RKO (cell line): ENCODE data around the gene SKP1.
A peak's percentile ranks its signal among the peaks of the same experiment; 100 is the strongest.
"Not testable (repeated sequence)": the region's sequence is repeated elsewhere in the genome, so short reads cannot be mapped to it uniquely, and the experiment has no call there.

Experiments used
- DNase-seq: peaks from one replicate; pipeline ENCODE4 v3.0.0-alpha.2; 2016; ENCODE audit warnings: low spot score

The SKP1 gene

DNA sequence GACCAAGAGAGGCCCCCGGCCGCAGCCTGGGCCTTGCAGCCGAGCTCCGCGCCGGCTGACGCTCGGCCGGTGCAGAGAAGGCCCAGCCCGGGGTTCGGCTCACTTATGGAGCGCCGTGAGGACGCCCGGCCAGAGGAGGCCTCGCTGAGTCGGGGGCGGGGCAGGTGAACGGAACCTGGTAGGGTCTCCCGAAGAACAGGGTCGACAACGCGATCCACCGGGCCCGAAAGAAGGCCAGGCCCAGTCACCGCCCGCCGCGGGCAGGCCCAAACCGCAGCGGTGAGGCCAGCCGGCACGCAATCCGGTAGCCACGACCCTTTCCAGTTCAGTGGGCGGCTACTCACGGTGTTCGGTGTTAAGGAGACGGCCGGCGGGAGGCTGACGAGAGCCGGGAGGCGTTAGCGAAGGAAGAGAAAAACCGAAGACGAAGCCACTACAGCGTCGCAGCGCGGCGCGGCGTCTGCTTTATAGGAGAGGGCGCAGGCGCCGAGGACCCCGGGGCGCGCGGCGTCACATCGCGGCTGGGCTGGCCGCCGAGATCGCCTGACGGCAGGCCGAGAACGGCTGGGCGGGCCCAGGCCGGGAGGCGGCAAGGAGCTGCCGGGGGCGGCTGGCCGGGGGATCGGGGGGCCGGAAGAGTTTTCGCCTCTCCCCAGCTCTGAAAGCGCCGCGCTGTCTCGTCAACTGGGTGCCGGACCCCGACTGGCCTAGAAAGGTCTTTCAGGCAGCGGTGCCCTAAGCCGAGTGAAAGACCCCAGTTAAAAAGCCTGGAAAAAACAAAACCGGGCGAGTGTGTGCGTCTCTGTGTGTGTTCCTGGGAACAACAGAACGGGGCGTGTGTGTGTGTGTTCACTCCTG lies at the start of gene SKP1:
Gene SKP1, minus strand, starts transcription at position 440 of the 858 bp plus-strand sequence. CDS start 2,928 bp downstream, outside the sequence.
- peak; percentile 85 for DNase-seq

- peak; percentile 98 for DNase-seq
These were observed 49.2 kb upstream of the SKP1 start, which contains the start of gene PPP2CA for GRCh38 chr5:134225780-134226440. PPP2CA (minus strand) TSS chr5:134226073; CDS start chr5:134225861, 212 bp downstream.

DNA sequence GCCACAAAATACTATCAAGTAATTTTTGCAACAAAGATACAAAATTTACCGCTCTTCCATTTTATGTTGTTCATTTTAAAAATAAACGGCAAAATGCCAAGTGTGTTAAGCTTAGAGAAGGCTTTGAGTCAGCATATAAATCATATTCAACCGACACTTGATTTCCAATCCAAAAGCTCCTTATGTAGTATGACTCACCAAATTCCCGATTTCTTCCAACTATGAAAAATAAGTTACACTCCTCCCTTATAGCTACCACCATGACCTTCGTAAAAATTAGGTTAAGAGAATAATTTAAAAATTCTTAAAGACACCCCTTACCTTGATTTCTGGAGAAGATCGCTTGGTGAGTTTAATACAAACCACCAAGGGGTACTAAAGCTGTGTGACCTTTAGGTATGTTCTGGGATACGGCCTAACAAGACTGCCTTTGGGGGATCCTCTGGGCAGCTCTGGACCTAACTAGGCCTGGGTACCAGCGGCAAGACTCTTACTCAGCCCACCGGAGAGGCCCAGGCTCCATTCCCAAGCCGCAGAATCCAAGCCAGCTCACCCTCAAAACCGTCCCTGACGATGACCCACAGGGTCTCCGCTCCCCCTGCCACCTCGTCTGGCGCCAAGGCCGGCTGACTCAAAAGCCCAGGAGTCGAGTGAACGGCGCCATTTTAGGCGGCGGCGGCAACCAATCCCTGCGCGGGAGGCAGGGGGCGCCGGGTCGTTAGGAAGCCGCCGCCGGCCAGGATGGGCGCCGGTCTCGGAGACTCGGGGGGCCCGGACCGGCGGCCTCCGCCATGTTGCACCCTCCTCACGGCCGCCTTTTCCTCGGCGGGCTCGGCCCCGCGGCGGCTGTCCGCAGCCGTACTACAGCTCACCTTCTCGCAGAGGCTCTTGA lies 48.4 kb upstream of the SKP1 start:
- DNase-seq: peak; percentile 98

DNA sequence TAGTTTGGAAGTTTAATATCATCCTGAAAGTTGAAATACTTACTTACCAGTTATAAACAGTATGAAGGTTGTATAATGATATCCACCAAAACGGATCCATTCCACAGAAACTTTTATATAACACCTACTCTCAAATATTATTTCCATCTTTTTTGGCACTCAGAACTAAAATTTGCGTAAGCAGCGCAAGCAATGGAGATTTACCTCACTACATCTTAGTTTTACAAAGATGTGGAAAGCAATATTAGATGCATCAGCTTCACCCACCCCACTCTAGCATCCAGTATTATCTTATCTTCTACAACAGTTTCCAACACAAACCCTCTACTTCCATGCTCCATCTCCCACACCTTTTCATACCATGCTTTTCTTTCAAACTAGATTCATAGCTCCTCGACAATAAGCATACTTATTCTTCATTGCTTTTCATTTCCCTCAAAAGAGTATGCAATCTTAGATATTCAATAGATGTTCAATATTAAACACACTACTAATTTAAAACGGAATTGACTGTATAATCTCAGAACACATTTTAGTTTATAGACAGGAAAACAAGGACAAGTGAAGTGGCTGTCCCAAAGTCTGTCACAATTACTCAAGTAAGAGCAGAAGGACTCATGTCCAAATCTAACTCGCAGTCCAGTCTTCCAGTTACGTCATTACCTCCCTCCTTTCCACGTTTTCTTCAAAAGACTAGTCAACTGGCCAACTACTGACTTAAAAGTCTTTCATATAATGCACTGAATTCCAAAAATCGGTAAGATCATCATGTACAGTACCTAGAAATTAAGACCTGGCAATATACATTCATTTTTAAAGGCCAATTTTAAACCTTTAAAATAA lies 46.9 kb upstream of the SKP1 start:
- peak; percentile 79 for DNase-seq

DNA sequence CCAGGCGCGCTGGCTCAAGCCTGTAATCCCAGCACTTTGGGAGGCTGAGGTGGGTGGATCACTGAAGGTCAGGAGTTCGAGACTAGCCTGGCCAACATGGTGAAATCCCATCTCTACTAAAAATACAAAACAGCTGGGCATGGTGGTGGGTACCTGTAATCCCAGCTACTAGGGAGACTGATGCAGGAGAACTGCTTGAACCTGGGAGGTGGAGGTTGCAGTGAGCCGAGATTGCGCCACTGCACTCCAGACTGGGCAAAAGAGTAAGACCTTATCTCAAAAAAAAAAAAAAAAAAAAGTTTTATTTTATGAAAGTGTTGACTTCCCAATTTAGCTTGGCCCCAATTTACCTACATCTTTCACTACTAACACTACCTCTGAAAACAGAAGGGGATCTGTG lies 44.9 kb upstream of the SKP1 start:
- not testable (repeated sequence) for DNase-seq

GRCh38 chr5:134215757-134216156 lies 39.0 kb upstream of the SKP1 start:
- no peak for DNase-seq

GRCh38 chr5:134211263-134212031 lies 34.7 kb upstream of the SKP1 start:
- DNase-seq: not testable (repeated sequence)

DNA sequence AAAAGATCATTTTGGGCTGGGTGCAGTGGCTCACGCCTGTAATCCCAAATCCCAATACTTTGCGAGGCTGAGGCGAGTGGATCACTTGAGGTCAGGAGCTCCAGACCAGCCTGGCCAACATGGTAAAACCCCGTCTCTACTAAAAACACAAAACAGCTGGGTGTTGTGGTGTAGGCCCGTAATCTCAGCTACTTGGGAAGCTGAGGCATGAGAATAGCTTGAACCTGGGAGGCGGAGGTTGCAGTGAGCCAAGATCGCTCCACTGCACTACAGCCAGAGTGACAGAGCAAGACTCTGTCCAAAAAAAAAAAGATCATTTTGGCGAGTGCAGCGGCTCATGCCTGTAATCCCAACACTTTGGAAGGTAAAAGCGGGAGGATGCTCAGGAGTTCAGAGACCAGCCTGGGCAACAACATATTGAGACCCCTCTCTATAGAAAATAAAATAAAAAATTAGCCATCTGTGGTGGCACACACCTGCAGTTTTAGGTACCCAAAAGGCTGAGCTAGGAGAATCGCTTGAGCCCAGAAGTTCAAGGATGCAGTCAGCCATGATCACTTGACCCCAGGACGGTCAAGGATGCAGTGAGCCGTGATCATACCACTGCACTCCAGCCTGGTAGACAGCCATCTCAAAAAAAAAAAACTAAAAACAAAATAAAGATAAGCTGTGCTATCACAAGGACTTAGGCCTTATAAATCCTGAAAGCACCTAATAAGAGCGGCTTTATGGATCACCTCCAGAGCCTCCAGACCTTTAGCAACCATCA lies 32.9 kb upstream of the SKP1 start:
- DNase-seq: no peak

DNA sequence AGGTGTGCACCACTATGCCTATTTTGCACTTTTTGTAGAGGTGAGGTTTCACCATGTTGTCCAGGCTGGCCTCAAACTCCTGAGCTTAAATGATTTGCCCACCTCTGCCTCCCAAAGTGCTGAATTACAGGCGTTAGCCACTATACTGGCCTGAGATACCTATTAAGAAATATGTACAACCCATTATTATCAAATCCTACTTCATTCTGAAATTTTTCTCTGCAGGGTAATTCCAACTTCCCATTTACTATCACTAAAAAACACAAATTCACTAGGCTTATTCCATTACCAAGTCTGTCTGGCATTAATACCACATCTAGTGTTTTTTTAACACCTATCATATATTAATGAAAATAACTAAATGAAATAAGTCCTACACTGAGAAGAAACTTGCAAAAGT lies 30.9 kb upstream of the SKP1 start:
- no peak for DNase-seq

GRCh38 chr5:134206627-134207160 lies 29.9 kb upstream of the SKP1 start:
- DNase-seq: no peak

- no peak for DNase-seq
These were observed 27.8 kb upstream of the SKP1 start for GRCh38 chr5:134204575-134204974.

DNA sequence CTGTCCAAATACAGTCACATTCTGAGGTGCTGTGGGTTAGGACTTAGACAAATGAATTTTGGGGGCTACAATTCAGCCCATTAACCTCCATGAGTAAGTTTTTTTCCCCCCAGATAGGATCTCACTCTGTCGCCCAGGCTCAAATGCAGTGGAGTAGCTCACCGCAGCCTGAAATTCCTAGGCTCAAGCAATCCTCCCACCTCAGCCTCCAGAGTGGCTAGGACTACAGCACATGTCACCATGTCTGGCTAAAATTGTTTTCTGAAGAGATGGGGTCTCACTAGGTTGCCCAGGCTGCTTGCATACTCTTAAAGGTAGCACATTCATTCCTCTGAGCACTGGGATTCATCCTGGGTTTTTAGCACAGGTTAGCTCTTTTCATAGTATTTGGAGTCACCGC lies 26.9 kb upstream of the SKP1 start:
- no peak for DNase-seq

DNA sequence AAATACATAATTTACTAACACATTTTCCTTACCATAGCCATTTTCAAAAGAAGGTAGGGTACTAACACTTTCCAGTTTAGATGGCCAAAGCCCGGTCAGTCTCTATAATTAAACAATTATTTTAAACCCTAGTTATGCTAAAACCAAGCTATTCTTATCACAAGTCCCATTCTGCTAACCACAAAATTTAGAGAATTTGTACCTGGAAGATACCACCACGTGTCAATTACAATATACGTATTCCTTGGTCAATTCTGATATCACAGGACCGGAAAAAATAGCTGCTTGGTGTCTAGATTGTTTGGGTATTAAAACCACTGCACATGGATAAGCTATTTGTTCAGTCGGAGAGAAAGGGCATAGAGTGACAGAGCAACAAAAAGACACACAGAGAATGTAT lies 18.9 kb upstream of the SKP1 start:
- DNase-seq: no peak

DNA sequence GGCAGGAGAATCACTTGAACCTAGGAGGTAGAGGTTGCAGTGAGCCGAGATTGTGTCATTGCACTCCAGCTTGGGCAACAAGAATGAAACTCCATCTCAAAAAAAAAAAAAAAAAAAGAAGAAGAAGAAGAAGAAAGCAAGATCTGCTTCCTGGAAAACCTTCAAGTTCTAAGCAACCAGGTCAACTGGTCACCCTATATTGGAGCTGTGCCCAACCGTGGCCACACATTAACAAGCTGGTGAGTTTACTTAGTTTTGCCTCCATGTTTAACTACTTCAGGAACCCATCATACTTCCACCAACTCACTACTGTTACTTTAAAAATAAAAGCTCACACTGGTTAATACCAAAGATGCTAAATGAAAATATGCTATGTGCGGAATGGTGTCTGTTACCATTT lies 12.3 kb upstream of the SKP1 start:
- DNase-seq: no peak

- no peak for DNase-seq
These were observed 11.3 kb upstream of the SKP1 start for GRCh38 chr5:134188092-134188491.

- peak; percentile 70 for DNase-seq
These were observed 7.7 kb upstream of the SKP1 start for GRCh38 chr5:134184155-134185135.

GRCh38 chr5:134183481-134183880 lies 6.7 kb upstream of the SKP1 start:
- no peak for DNase-seq

DNA sequence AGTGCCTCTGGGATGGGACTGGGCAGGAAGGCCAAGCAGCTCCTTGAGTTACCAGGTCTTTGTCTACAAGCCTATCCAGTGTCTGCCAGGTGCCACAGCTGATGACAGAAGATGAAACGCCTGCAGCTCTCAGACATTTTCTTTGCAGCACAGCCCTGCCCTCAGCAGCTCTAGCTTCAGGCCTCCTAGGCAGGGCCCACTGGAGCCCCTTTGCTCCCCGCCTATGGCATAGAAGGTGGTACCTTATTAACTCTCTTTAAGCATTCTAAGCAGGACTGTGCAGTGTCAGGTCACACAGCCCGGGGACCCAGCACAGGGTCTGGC lies 1.3 kb upstream of the SKP1 start:
- no peak for DNase-seq
